Sigmoid colon (tissue), 4 donors: ENCODE results near the gene LRRC70.

ENCODE experiments used
- EP300 ChIP-seq, 4 donors: sonication (generic); formaldehyde crosslinking; IDR thresholded peaks; one replicate each; pipeline ENCODE4 v1.6.1; 2017; ENCODE audit warnings: antibody characterized with exemption in 4 of 4
- POLR2A ChIP-seq, 2 donors: fragments of 450-650 bp; IDR thresholded peaks; one replicate each; pipeline ENCODE4 v1.6.1; 2016; ENCODE audit warnings: antibody characterized with exemption in 2 of 2, mild to moderate bottlenecking in 2 of 2, moderate library complexity in 2 of 2
- POLR2AphosphoS5 ChIP-seq, 4 donors: sonication (generic); formaldehyde crosslinking; IDR thresholded peaks; one replicate each; pipeline ENCODE4 v1.6.1; 2017; ENCODE audit warnings: antibody characterized with exemption in 4 of 4
- TF ChIP-seq, protein P1 (sequence below), 4 experiments: fragments of 450-650 bp in 3 of 4; fragments of 200-600 bp in 1 of 4; IDR thresholded peaks; one replicate each; pipeline ENCODE4 v1.5.1; 2016 to 2019; ENCODE audit warnings: antibody characterized with exemption in 4 of 4, mild to moderate bottlenecking in 3 of 4, moderate library complexity in 2 of 4

DNA sequence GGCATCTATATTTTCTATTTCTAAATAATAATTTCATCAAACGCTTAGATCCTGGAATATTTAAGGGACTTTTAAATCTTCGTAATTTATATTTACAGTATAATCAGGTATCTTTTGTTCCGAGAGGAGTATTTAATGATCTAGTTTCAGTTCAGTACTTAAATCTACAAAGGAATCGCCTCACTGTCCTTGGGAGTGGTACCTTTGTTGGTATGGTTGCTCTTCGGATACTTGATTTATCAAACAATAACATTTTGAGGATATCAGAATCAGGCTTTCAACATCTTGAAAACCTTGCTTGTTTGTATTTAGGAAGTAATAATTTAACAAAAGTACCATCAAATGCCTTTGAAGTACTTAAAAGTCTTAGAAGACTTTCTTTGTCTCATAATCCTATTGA is 1.1 kb downstream of the LRRC70 start:
- no peak for TF ChIP-seq POLR2A (IDR thresholded peaks at IDR 0.05)
- TF ChIP-seq, protein P1, sequence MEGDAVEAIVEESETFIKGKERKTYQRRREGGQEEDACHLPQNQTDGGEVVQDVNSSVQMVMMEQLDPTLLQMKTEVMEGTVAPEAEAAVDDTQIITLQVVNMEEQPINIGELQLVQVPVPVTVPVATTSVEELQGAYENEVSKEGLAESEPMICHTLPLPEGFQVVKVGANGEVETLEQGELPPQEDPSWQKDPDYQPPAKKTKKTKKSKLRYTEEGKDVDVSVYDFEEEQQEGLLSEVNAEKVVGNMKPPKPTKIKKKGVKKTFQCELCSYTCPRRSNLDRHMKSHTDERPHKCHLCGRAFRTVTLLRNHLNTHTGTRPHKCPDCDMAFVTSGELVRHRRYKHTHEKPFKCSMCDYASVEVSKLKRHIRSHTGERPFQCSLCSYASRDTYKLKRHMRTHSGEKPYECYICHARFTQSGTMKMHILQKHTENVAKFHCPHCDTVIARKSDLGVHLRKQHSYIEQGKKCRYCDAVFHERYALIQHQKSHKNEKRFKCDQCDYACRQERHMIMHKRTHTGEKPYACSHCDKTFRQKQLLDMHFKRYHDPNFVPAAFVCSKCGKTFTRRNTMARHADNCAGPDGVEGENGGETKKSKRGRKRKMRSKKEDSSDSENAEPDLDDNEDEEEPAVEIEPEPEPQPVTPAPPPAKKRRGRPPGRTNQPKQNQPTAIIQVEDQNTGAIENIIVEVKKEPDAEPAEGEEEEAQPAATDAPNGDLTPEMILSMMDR (IDR thresholded peaks at IDR 0.05): no peak
- TF ChIP-seq POLR2AphosphoS5 (IDR thresholded peaks at IDR 0.05): no peak
- no peak for TF ChIP-seq EP300 (IDR thresholded peaks at IDR 0.05)
